K562 (cell line): ENCODE results near the gene TPCN1. TPM values are rescaled to one million over a fixed set of nuclear protein-coding genes. Genes with fewer than 3 reads are reported as not detected.

ENCODE experiments used
- ARNT ChIP-seq, 2 experiments: fragments of 450-650 bp; IDR thresholded peaks; 2 replicates each; pipeline ENCODE4 v1.6.1; 2016; ENCODE audit warnings: mild to moderate bottlenecking in 1 of 2
- ATF6 ChIP-seq: sonication (generic); formaldehyde crosslinking; IDR thresholded peaks from 2 replicates; pipeline ENCODE4 v1.4.0; 2020; ENCODE audit warnings: mild to moderate bottlenecking, missing genetic modification reagents
- CBFA2T3 ChIP-seq: fragments of 450-650 bp; IDR thresholded peaks from 2 replicates; pipeline ENCODE4 v1.6.1; 2017
- CBX8 ChIP-seq: fragments of 200-600 bp; sonication (generic); IDR thresholded peaks from 2 replicates; pipeline ENCODE4 v1.6.1; 2012; ENCODE audit warnings: borderline replicate concordance, mixed run types, low read depth, mild to moderate bottlenecking, moderate library complexity, mixed read lengths, low read length, control low read depth, inconsistent platforms; ENCODE audit not compliant: poor library complexity, severe bottlenecking; ENCODE audit errors: extremely low read depth
- CHD1 ChIP-seq: fragments of 200-600 bp; sonication (generic); IDR thresholded peaks from one replicate; pipeline ENCODE4 v1.6.1; 2012; ENCODE audit warnings: mild to moderate bottlenecking, moderate library complexity, low read length, inconsistent platforms
- ELF4 ChIP-seq: fragments of 450-650 bp; formaldehyde crosslinking; IDR thresholded peaks from 2 replicates; pipeline ENCODE4 v1.4.0; 2022; ENCODE audit warnings: missing genetic modification characterization
- FOXP1 ChIP-seq: sonication (generic); formaldehyde crosslinking; IDR thresholded peaks from 2 replicates; pipeline ENCODE4 v1.8.0; 2022; ENCODE audit warnings: mild to moderate bottlenecking, missing genetic modification reagents
- GABPB2 ChIP-seq: fragments of 250-450 bp; sonication (Bioruptor Pico); conservative IDR thresholded peaks from 2 replicates; pipeline ENCODE4 v1.5.1; 2021; ENCODE audit warnings: mild to moderate bottlenecking
- ILF3 ChIP-seq: fragments of 450-650 bp; IDR thresholded peaks from 2 replicates; pipeline ENCODE4 v1.6.1; 2018; ENCODE audit warnings: antibody characterized with exemption, mild to moderate bottlenecking, moderate library complexity, borderline replicate concordance
- IRF9 ChIP-seq: fragments of 450-650 bp; IDR thresholded peaks from 2 replicates; pipeline ENCODE4 v1.6.1; 2016; ENCODE audit warnings: missing biosample characterization, missing genetic modification characterization
- NFIC ChIP-seq: fragments of 450-650 bp; IDR thresholded peaks from 2 replicates; pipeline ENCODE4 v1.6.1; 2017; ENCODE audit warnings: mild to moderate bottlenecking, inconsistent platforms
- NFRKB ChIP-seq: fragments of 450-650 bp; IDR thresholded peaks from 2 replicates; pipeline ENCODE4 v1.6.1; 2016; ENCODE audit warnings: low read depth
- NONO ChIP-seq, 2 experiments: fragments of 200-400 bp in 1 of 2; fragments of 450-650 bp in 1 of 2; formaldehyde crosslinking in 1 of 2; IDR thresholded peaks; 2 replicates each; pipeline ENCODE4 v1.6.1; 2017; ENCODE audit warnings: low read depth in 2 of 2, mild to moderate bottlenecking in 2 of 2, moderate library complexity in 2 of 2, low read length in 1 of 2
- RFX5 ChIP-seq: IDR thresholded peaks from 2 replicates; pipeline ENCODE4 v1.6.1; 2011; ENCODE audit warnings: low read depth, mild to moderate bottlenecking, improper control_type of control experiment, low read length
- SMAD2 ChIP-seq: fragments of 150-350 bp; IDR thresholded peaks from 2 replicates; pipeline ENCODE4 v1.6.1; 2014; ENCODE audit warnings: low read depth, mild to moderate bottlenecking, low read length
- SMARCA5 ChIP-seq: fragments of 450-650 bp; IDR thresholded peaks from 2 replicates; pipeline ENCODE4 v1.6.1; 2016
- SP2 ChIP-seq: IDR thresholded peaks from 2 replicates; pipeline ENCODE4 v1.6.1; 2011; ENCODE audit warnings: mild to moderate bottlenecking, low read depth, low read length, moderate library complexity; ENCODE audit not compliant: poor library complexity, severe bottlenecking; ENCODE audit errors: extremely low read depth
- STAG1 ChIP-seq: sonication (generic); formaldehyde crosslinking; IDR thresholded peaks from 2 replicates; pipeline ENCODE4 v1.5.0; 2020; ENCODE audit warnings: missing genetic modification reagents, borderline replicate concordance
- ZNF146 ChIP-seq: IDR thresholded peaks from one replicate; pipeline ENCODE4 v1.6.1; 2018; ENCODE audit warnings: missing compliant biosample characterization; ENCODE audit not compliant: unreplicated experiment
- ZNF175 ChIP-seq: fragments of 200-800 bp; sonication (Bioruptor generic); IDR thresholded peaks from 2 replicates; pipeline ENCODE4 v1.6.1; 2016; ENCODE audit warnings: low read depth, mild to moderate bottlenecking, missing genetic modification characterization, missing compliant biosample characterization
- ZNF224 ChIP-seq: sonication (generic); formaldehyde crosslinking; IDR thresholded peaks from 2 replicates; pipeline ENCODE4 v1.8.0; 2022; ENCODE audit warnings: mild to moderate bottlenecking, missing genetic modification reagents
- ZNF431 ChIP-seq: sonication (generic); formaldehyde crosslinking; IDR thresholded peaks from 2 replicates; pipeline ENCODE4 v1.8.0; 2022; ENCODE audit warnings: mild to moderate bottlenecking, missing genetic modification reagents
- ZNF639 ChIP-seq, 2 experiments: fragments of 200-800 bp in 1 of 2; sonication (Bioruptor generic) in 1 of 2; sonication (generic) in 1 of 2; formaldehyde crosslinking in 1 of 2; IDR thresholded peaks in 1 of 2; conservative IDR thresholded peaks in 1 of 2; 2 replicates each; pipeline versions ENCODE4 v1.5.0 to v1.6.1; 2016 to 2020; ENCODE audit warnings: missing compliant biosample characterization in 1 of 2, missing genetic modification characterization in 1 of 2, missing genetic modification reagents in 1 of 2
- ZNF644 ChIP-seq: fragments of 200-800 bp; sonication (Bioruptor generic); IDR thresholded peaks from 2 replicates; pipeline ENCODE4 v1.6.1; 2016; ENCODE audit warnings: low read depth, missing genetic modification characterization, missing compliant biosample characterization
- ZNF707 ChIP-seq: fragments of 250-450 bp; sonication (Bioruptor Pico); conservative IDR thresholded peaks from 2 replicates; pipeline ENCODE4 v1.8.0; 2022; ENCODE audit warnings: inconsistent platforms, mild to moderate bottlenecking, moderate library complexity
- ZNF830 ChIP-seq: fragments of 250-450 bp; sonication (Bioruptor Pico); IDR thresholded peaks from 2 replicates; pipeline ENCODE4 v1.5.0; 2021; ENCODE audit warnings: mild to moderate bottlenecking
- polyA plus RNA-seq, 8 experiments: library from polyadenylated mRNA; depleted of rRNA in 4 of 8; stranded (reverse) in 5 of 8; unstranded in 3 of 8; fragments of >200 nt; fragmentation: Nextera tagmentation in 2 of 8; fragmentation: Illumina TruSeq in 1 of 8; extraction: Ambion mirVana in 2 of 8; extraction: Trizol in 1 of 8; gene quantifications; 2 replicates each; pipeline versions ENCODE4 v1.2.1 to v1.2.3, GENCODE V29; 2011 to 2014; ENCODE audit warnings: inconsistent platforms in 1 of 8, missing spikeins in 1 of 8
- total RNA-seq, 7 experiments: library from RNA; depleted of rRNA in 6 of 7; stranded (reverse); fragments of >200 nt in 6 of 7; fragmentation: Illumina TruSeq in 2 of 7; extraction: Trizol in 2 of 7; gene quantifications; 2 replicates each; pipeline versions ENCODE4 v1.2.1 to v1.2.3, GENCODE V29; 2011 to 2021; ENCODE audit warnings: low replicate concordance in 1 of 7

Gene TPCN1
- total and polyA plus RNA-seq, 9 of the 15 experiments (the other 6 are each of a cell fraction or from before 2014, with no cell fraction given) = 0.80 to 23.8 (median 7.4) TPM

GRCh38 chr12:113314121-113314529 lies 92.9 kb downstream of the TPCN1 start (continued):
- TF ChIP-seq SMAD2 (no peak), ELF4 (CRISPR knock-in tag) (no peak), ZNF431 (CRISPR knock-in tag) (no peak), GABPB2 (CRISPR knock-in tag) (no peak), ILF3 (no peak), ARNT (IDR thresholded peaks at IDR 0.05) (no peak), ZNF644 (no peak), CHD1 (no peak), CBFA2T3 (peak; percentile 64), ATF6 (CRISPR knock-in tag) (no peak), IRF9 (tag) (no peak), STAG1 (CRISPR knock-in tag) (no peak), ZNF707 (CRISPR knock-in tag) (no peak), SP2 (no peak), ZNF146 (CRISPR knock-in tag) (no peak), ZNF224 (CRISPR knock-in tag) (no peak), ZNF830 (CRISPR knock-in tag) (no peak), SMARCA5 (peak; percentile 81; the same call in 1 of the 2 replicates), CBX8 (no peak), RFX5 (no peak), NFRKB (no peak), ZNF639 (CRISPR knock-in tag; conservative IDR thresholded peaks at IDR 0.05 in 1 of 2, IDR thresholded peaks at IDR 0.05 in 1 of 2) (no peak), FOXP1 (no peak), NFIC (no peak), NONO (IDR thresholded peaks at IDR 0.05; ENCODE audit: low read depth in 2 of 2, low read length in 1 of 2) (no peak), ZNF175 (CRISPR knock-in tag) (no peak)
